ENCODE results near the gene RPS8.
"Not testable (repeated sequence)": the region's sequence is repeated elsewhere in the genome, so short reads cannot be mapped to it uniquely, and the experiment has no call there.

The RPS8 gene

DNA sequence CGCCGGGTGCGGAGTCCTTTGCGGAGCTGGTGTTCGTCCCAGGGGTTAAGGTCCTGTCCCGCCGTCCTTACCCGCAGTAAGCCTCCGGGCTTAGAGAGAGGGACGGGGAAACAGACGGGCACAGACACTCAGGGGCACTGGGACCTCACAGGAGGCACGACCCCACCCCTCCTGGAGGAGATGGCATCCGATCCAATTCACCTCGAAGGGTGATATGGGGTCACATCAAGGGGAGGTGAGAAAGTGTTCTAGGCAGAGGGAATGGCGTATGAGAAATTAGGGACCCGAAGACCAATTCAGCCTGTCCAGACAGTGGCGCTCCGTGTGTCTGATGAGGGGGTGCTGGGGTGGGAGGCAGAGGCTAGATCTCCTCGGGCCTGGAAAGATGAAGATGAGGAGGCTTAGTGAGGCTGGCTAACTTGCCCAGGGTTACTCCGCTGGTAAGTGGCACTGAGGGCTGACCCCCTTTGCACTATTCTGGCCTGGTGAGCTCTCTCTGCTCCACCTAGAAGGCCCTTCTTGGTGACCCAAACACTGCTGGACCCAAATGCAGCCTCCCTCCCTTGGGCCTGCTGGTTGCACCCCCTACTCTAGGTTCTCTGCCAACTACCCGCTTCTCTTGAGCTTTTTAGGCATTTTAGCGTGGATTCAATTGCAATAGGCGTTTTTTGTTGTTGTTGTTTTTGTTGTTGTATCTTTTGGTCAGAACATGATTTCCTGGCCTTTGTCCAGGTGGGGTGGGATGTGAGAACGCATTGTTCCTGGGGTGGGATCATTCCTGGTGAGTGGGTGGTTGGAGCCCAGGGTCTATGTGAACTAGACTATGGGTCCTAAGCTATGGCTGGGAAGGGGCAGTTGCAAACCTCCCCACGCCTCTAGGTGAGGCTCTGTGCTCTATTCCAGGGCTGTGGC, 45.2 kb downstream of the RPS8 start:
- no peak for DNase-seq (ENCODE audit: low read depth)

DNA sequence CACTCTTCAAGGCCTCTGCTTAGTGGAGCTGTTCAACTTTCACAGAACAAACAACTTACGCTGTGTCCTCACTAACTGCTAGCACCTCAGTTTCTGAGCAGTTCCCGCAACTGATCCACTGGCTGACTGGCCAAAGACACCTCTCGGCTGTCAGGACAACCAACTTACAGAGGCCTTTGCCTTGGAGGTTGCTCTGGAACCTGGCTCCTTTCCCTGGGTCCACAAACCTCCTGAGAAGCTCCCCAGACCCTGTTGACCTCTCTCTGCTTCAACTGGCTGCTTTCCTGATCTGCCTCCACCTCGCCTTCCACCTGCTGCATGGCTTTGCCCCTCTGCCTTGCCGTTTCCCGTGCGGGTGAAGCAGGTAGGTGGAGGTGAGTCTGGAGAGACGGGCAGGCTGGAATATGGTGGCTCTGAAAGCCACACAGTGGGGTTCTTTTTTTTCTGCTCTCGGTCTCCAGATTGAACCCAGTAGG, 45.9 kb downstream of the RPS8 start:
- no peak for DNase-seq (ENCODE audit: low read depth)

DNA sequence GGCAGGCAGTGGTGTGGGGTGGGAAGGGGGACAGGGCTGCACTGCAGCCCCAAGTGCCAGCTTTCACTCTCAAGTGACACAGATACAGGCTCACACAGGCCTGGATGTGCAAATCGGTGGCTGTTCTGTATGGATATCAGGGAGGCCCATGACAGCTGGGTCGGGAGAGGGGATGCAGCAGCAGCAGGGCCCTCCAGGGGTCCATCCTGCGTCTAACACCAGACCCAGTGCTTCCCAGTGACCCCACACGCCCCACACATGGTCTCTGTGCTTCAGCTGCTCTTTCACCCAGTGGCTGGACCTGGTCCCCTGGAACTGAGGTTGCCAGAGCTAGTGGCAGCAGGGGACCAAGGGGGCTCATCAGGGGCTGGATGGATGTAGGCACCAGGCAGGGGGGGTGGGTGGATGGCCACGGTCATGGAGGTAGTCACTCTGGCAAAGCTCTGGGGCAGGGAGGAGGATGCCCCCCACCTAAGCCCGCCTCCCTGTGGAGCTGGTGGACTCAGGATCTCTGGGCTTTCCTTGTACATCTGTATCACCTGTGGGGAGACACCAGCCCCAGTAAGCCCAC, 46.9 kb downstream of the RPS8 start:
- DNase-seq (ENCODE audit: low read depth), result no peak

DNA sequence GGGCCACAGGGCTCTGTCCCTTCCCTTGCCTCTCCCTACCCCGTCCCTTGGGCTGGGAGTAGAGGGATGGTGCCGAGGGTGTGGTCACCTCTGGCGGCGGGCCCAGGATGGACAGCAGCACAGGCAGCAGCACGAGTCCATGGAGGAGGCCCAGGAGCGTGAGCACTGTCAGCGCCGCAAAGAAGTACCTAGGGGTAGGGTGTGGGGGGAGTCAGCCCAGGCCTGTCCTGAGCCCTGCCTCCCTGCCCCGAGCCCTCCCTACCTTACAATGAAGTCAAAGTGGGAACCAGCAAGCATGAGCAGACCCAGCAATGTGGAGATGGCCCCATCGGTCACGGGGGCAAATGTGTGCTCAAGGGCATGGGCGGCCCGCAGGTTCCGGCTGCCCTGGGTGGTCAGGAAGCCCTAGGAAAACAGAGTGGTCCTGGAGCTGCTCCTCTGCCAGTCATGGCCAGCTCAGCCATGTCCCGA, 47.7 kb downstream of the RPS8 start:
- DNase-seq (ENCODE audit: low read depth), result no peak

DNA sequence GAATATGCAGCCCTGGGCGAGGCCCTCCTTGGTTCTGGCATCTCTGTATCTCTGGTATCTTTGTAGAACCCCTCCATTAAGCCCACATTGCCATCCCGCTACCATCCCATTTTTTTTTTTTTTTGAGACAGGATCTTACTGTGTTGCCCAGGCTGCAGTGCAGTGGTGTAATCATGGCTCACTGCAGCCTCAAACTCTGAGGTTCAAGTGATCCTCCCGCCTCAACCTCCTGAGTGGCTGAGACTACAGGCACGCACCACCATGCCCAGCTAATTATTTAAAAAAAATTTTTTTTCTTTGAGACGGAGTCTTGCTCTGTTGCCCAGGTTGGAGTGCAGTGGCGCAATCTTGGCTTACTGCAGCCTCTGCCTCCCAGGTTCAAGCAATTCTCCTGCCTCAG, 49.1 kb downstream of the RPS8 start:
- not testable (repeated sequence) for DNase-seq (ENCODE audit: low read depth)

DNA sequence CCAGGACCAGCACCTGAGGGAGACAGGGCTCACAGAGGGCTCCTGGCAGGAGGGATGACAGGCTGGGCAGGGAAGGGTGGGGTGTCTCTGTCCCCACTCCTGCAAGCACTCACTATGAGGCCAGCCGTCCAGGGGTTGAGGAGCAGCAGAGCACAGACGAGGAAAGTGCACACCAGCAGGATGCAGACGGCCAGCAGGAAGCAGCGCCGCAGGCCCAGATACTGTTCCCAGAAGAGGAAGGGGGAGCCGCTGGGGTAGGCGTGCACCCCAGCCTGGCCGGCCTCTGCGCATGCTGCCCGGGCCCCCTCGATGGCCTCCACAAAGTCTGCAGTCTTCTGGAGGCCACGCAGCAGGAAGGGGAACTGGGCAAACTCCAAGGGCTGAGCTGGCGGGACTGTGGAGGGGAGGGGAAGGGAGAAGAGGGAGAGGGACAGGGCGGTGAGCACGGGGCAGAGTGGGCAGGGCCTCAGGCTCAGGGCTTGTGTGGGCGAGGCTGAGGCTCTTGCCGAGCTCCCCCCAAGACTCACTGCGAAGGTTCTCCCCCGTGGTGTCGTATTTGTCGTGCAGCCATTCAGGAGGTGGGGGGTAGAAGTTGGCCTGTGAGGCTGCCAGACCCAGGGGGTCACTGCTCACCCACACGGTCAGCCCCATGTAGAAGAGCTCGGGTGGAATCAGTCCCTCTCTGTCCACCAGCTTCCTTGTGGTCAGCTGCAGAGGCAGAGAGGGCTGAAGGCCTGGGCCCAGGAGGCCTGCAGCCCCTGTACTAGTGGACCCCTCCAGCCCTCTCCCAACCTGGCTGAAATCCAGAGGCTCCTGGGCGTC, 51.2 kb downstream of the RPS8 start:
- no peak for DNase-seq (ENCODE audit: low read depth)

DNA sequence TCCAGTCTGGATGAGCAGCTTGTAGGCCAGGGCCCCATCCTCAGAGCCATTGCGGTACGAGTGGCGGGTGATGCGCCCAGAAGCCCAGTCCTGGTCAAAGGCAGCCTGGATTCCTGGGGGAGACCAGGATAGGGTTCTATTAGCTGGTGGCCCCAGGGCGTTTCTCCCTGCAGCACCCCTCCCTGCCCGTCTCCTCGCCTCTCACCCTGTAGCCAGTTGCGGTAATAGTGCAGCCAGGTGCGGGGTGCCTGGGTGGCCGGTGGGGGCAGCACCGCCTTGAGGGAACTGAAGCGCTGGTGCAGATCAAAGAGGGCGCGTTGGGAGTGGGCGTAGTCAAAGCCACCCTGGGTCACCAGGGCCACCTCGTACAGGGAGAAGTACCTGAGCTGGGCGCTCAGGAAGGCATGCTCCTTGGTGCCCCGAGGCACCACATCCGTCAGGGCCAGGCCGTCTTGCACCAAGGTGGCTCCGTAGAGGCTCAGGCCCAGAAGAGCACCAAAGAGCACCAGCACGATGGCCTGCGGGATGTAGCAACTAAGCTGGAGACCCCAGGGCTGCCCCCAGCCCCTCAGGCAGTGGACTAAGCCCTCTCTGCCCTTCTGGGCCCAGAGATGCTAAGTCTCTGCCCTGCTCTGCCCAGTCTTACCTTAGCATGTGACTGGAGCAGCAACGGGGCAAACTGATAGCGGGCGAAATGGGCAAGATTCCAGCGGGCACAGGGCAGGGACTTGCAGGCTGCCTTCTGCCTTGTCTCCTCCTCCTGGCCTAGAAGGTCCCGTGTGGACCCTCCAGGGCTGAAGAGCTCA, 52.1 kb downstream of the RPS8 start:
- DNase-seq (ENCODE audit: low read depth), result no peak

DNA sequence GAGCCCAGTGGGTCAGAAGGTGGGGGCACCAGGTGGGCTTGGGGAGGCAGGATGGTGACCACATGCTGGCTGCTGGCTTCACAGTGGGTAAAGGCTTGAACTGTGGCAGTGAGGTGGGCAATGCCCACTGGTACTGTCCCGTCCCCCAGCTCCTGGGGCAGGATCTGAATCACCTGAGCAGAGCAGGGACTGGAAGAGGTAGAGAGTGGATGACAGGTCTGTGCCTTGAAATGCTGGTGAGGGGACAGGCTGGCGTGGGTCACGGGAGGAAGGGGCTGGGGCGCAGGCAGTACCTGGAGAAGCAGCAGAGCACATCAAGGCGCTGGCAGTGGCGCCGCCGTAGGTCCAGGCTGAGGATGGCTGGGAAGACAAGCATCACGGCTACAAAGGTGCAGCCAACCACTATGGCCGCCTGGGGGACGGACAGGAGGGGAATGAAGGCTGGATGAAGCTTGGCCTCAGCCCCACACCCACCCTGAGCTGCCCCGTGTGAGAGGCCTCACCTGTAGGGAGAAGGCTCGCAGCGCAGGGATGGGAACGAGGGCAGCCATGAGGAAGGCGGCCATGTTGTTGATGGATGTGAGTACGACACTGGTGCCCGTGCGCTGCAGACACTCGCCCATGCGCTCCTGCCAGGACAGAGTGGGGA, 52.8 kb downstream of the RPS8 start:
- DNase-seq (ENCODE audit: low read depth), result no peak
